Stimulated activated CD4-positive, alpha-beta T cell treated with anti-CD3 and anti-CD28 coated beads, Interleukin-2, amount 100 ng/mL, for 48 hours (primary cell): Measurements from ENCODE around the gene MPHOSPH10.
"Not testable (repeated sequence)": the region's sequence is repeated elsewhere in the genome, so short reads cannot be mapped to it uniquely, and the experiment has no call there.

Experiments
- DNase-seq, 2 donors: peaks; one replicate each; pipeline ENCODE4 v3.0.0-alpha.2; 2020

MPHOSPH10 gene

GRCh38 chr2:71130152-71130904 lies at the start of gene MPHOSPH10, which contains the start of gene MCEE:
Gene MPHOSPH10 (plus strand): TSS chr2:71130634. CDS start chr2:71130666, 32 bp downstream.
Gene MCEE (minus strand): TSS chr2:71130229. CDS start chr2:71130219, 10 bp downstream.
- DNase-seq, result peak; percentile 85 to 87

GRCh38 chr2:71082402-71083252 lies 47.8 kb upstream of the MPHOSPH10 start:
- DNase-seq, result peak; percentile 48 to 52

- DNase-seq, result not testable (repeated sequence)
Observed at GRCh38 chr2:71083297-71083696, 47.1 kb upstream of the MPHOSPH10 start.

- not testable (repeated sequence) for DNase-seq
Observed at GRCh38 chr2:71083752-71084312, 46.6 kb upstream of the MPHOSPH10 start.

- not testable (repeated sequence) for DNase-seq
Observed at GRCh38 chr2:71085325-71086003, 45.0 kb upstream of the MPHOSPH10 start.

GRCh38 chr2:71089475-71089874 lies 41.0 kb upstream of the MPHOSPH10 start:
- not testable (repeated sequence) for DNase-seq

GRCh38 chr2:71091808-71092207 lies 38.6 kb upstream of the MPHOSPH10 start:
- not testable (repeated sequence) for DNase-seq

- not testable (repeated sequence) for DNase-seq
Observed at GRCh38 chr2:71092491-71093260, 37.8 kb upstream of the MPHOSPH10 start.

- DNase-seq, result peak; percentile 49 to 50
Observed at GRCh38 chr2:71100195-71100964, 30.1 kb upstream of the MPHOSPH10 start.

GRCh38 chr2:71101656-71102055 lies 28.8 kb upstream of the MPHOSPH10 start:
- no peak for DNase-seq

- no peak for DNase-seq
Observed at GRCh38 chr2:71102981-71103681, 27.3 kb upstream of the MPHOSPH10 start.

- no peak for DNase-seq
Observed at GRCh38 chr2:71103809-71104208, 26.6 kb upstream of the MPHOSPH10 start.

GRCh38 chr2:71106463-71106862 lies 24.0 kb upstream of the MPHOSPH10 start:
- DNase-seq, result not testable (repeated sequence)

GRCh38 chr2:71108091-71108490 lies 22.3 kb upstream of the MPHOSPH10 start:
- DNase-seq, result no peak

GRCh38 chr2:71113843-71114242 lies 16.6 kb upstream of the MPHOSPH10 start:
- DNase-seq, result no peak

GRCh38 chr2:71117063-71117462 lies 13.4 kb upstream of the MPHOSPH10 start:
- no peak for DNase-seq

- DNase-seq, result no peak
Observed at GRCh38 chr2:71120195-71120594, 10.2 kb upstream of the MPHOSPH10 start.

GRCh38 chr2:71121479-71121878 lies 9.0 kb upstream of the MPHOSPH10 start:
- DNase-seq, result no peak

GRCh38 chr2:71122387-71123298 lies 7.8 kb upstream of the MPHOSPH10 start:
- no peak for DNase-seq
